HL-60 (cell line): ENCODE measurements around the gene PXDN.

Experiments
- GABPA ChIP-seq: IDR thresholded peaks from 2 replicates; pipeline ENCODE4 v1.6.1; 2012; ENCODE audit warnings: low read depth
- TF ChIP-seq, protein P1 (sequence below): IDR thresholded peaks from one replicate; pipeline ENCODE4 v1.5.1; 2011; ENCODE audit warnings: low read length, control low read depth, inconsistent platforms; ENCODE audit not compliant: insufficient read depth

- TF ChIP-seq, protein P1, sequence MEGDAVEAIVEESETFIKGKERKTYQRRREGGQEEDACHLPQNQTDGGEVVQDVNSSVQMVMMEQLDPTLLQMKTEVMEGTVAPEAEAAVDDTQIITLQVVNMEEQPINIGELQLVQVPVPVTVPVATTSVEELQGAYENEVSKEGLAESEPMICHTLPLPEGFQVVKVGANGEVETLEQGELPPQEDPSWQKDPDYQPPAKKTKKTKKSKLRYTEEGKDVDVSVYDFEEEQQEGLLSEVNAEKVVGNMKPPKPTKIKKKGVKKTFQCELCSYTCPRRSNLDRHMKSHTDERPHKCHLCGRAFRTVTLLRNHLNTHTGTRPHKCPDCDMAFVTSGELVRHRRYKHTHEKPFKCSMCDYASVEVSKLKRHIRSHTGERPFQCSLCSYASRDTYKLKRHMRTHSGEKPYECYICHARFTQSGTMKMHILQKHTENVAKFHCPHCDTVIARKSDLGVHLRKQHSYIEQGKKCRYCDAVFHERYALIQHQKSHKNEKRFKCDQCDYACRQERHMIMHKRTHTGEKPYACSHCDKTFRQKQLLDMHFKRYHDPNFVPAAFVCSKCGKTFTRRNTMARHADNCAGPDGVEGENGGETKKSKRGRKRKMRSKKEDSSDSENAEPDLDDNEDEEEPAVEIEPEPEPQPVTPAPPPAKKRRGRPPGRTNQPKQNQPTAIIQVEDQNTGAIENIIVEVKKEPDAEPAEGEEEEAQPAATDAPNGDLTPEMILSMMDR, result no peak
- TF ChIP-seq GABPA, result no peak
Observed at GRCh38 chr2:1692342-1692741, 52.0 kb downstream of the PXDN start.
